CD14-positive monocyte (primary cell): ENCODE measurements around the gene TMPRSS11F. TPM values are rescaled to one million over a fixed set of nuclear protein-coding genes. Genes with fewer than 3 reads are reported as not detected.
"Not testable (repeated sequence)": the region's sequence is repeated elsewhere in the genome, so short reads cannot be mapped to it uniquely, and the experiment has no call there.

ENCODE experiments used
- DNase-seq, 3 donors: peaks; one replicate each; pipeline ENCODE4 v3.0.0-alpha.2; 2011 to 2022
- H2AFZ ChIP-seq: 2 replicates; pipeline ENCODE4 v1.6.0; 2012; ENCODE audit warnings: mild to moderate bottlenecking, low read depth, low read length, inconsistent platforms; ENCODE audit not compliant: insufficient read depth, poor library complexity, severe bottlenecking
- H3K27ac ChIP-seq, 2 donors: 1 replicate in 1 of 2; 2 replicates in 1 of 2; pipeline ENCODE4 v1.5.1; 2012 to 2013; ENCODE audit warnings: low read length in 2 of 2, control low read depth in 1 of 2, inconsistent platforms in 1 of 2, low read depth in 1 of 2, mild to moderate bottlenecking in 1 of 2
- H3K27me3 ChIP-seq, 2 donors: one replicate each; pipeline versions ENCODE4 v1.6.0 to v1.6.1; 2011 to 2013; ENCODE audit warnings: low read length in 2 of 2; ENCODE audit not compliant: control insufficient read depth in 2 of 2, insufficient read depth in 2 of 2
- H3K36me3 ChIP-seq, 2 donors: replicated peaks in 1 of 2; 1 replicate in 1 of 2; 2 replicates in 1 of 2; pipeline versions ENCODE4 v1.5.1 to v1.6.1; 2012 to 2013; ENCODE audit warnings: low read length in 2 of 2, control low read depth in 1 of 2, inconsistent platforms in 1 of 2, mild to moderate bottlenecking in 1 of 2; ENCODE audit not compliant: insufficient read depth in 2 of 2, control insufficient read depth in 1 of 2
- H3K4me1 ChIP-seq, 2 donors: 1 replicate in 1 of 2; 2 replicates in 1 of 2; pipeline versions ENCODE4 v1.5.1 to v1.6.1; 2012 to 2013; ENCODE audit warnings: low read length in 2 of 2, control low read depth in 1 of 2, inconsistent platforms in 1 of 2, mild to moderate bottlenecking in 1 of 2, moderate library complexity in 1 of 2; ENCODE audit not compliant: insufficient read depth in 2 of 2, control insufficient read depth in 1 of 2
- H3K4me2 ChIP-seq: replicated peaks from 2 replicates; pipeline ENCODE3; 2012; ENCODE audit warnings: low read length, moderate library complexity, mild to moderate bottlenecking; ENCODE audit not compliant: poor library complexity, severe bottlenecking; ENCODE audit errors: extremely low read depth
- H3K4me3 ChIP-seq, 3 experiments: fragments of 200-600 bp in 1 of 3; sonication (generic) in 1 of 3; replicated peaks in 1 of 3; 1 replicate in 2 of 3; 2 replicates in 1 of 3; pipeline ENCODE4 v1.5.1; 2011 to 2013; ENCODE audit warnings: low read length in 3 of 3, mild to moderate bottlenecking in 3 of 3, control low read depth in 2 of 3, low read depth in 2 of 3, inconsistent platforms in 1 of 3, moderate library complexity in 1 of 3
- H3K79me2 ChIP-seq: 2 replicates; pipeline ENCODE4 v1.6.0; 2012; ENCODE audit warnings: mild to moderate bottlenecking, control low read depth, inconsistent platforms, low read length, moderate library complexity; ENCODE audit not compliant: insufficient read depth
- H3K9ac ChIP-seq: 2 replicates; pipeline ENCODE4 v1.6.0; 2017; ENCODE audit warnings: low read length, mild to moderate bottlenecking; ENCODE audit not compliant: insufficient read depth, poor library complexity, severe bottlenecking
- H3K9me3 ChIP-seq, 2 donors: replicated peaks in 1 of 2; 1 replicate in 1 of 2; 2 replicates in 1 of 2; pipeline versions ENCODE4 v1.5.1 to v1.6.1; 2012 to 2013; ENCODE audit warnings: low read length in 2 of 2, control low read depth in 1 of 2; ENCODE audit not compliant: control insufficient read depth in 1 of 2, insufficient read depth in 1 of 2
- H4K20me1 ChIP-seq: 2 replicates; pipeline ENCODE4 v1.6.0; 2012; ENCODE audit warnings: mild to moderate bottlenecking, low read length, control low read depth, moderate library complexity; ENCODE audit not compliant: insufficient read depth
- H3K27ac Mint-ChIP-seq, 7 donors: one replicate each; pipeline ENCODE4 v1.8.0; 2020; ENCODE audit warnings: mild to moderate bottlenecking in 7 of 7, mixed read lengths in 7 of 7, moderate library complexity in 6 of 7, inconsistent platforms in 2 of 7
- H3K27me3 Mint-ChIP-seq, 3 donors: one replicate each; pipeline ENCODE4 v1.8.0; 2021 to 2022; ENCODE audit warnings: low read depth in 3 of 3, mild to moderate bottlenecking in 3 of 3, mixed read lengths in 3 of 3, moderate library complexity in 3 of 3, inconsistent platforms in 1 of 3
- H3K36me3 Mint-ChIP-seq, 2 donors: one replicate each; pipeline ENCODE4 v1.8.0; 2020; ENCODE audit warnings: mixed read lengths in 2 of 2, inconsistent platforms in 1 of 2, mild to moderate bottlenecking in 1 of 2
- H3K4me1 Mint-ChIP-seq: one replicate; pipeline ENCODE4 v1.8.0; 2020; ENCODE audit warnings: mild to moderate bottlenecking, mixed read lengths
- H3K4me3 Mint-ChIP-seq, 2 donors: one replicate each; pipeline ENCODE4 v1.8.0; 2020; ENCODE audit warnings: mild to moderate bottlenecking in 2 of 2, mixed read lengths in 2 of 2, moderate library complexity in 1 of 2
- H3K9me3 Mint-ChIP-seq, 7 donors: one replicate each; pipeline ENCODE4 v1.8.0; 2020 to 2022; ENCODE audit warnings: mixed read lengths in 7 of 7, mild to moderate bottlenecking in 6 of 7, moderate library complexity in 6 of 7, inconsistent platforms in 2 of 7
- CTCF ChIP-seq: fragments of 200-600 bp; IDR thresholded peaks from one replicate; pipeline ENCODE4 v1.8.0; 2022; ENCODE audit warnings: antibody characterized with exemption, mild to moderate bottlenecking
- WGBS: methylation state at CpG from one replicate; pipeline ENCODE4 v1.1.5; 2013; ENCODE audit warnings: missing lambda C conversion rate; ENCODE audit not compliant: insufficient coverage; 5-methylcytosine and 5-hydroxymethylcytosine counted together
- intact Hi-C, 2 donors: fragments of 100-400 bp; cut with micrococcal nuclease; formaldehyde crosslinking; loops; one replicate each; pipeline versions ENCODE4 v1.15.0 to v1.15.1; 2023
- polyA plus RNA-seq, 3 donors: library from polyadenylated mRNA; depleted of rRNA in 1 of 3; unstranded in 2 of 3; stranded (reverse) in 1 of 3; fragments of 300-500 nt in 2 of 3; fragments of >200 nt in 1 of 3; fragmentation: Illumina TruSeq in 2 of 3; gene quantifications; 1 replicate in 2 of 3; 2 replicates in 1 of 3; pipeline ENCODE4 v1.2.3, GENCODE V29; 2012 to 2021

The TMPRSS11F gene
- polyA plus RNA-seq, 3 donors: not detected

- no peak for DNase-seq
- no peak overlapping the region for H3K4me2 ChIP-seq
- Mint-ChIP-seq H3K27me3 (peaks cover 0 to 2% (median 1%) of the 10 kb centered on the region in 3 donors), H3K4me3 (no peak overlapping the region), H3K27ac (no peak overlapping the region), H3K4me1 (no peaks in the 10 kb centered on the region), H3K9me3 (peaks cover 0 to 2% (median 0%) of the 10 kb centered on the region in 7 donors), H3K36me3 (no peaks in the 10 kb centered on the region)
- H3K27ac ChIP-seq: no peak overlapping the region
- H2AFZ ChIP-seq: no peak overlapping the region
- H3K36me3 ChIP-seq: no peaks in the 10 kb centered on the region
- no peak overlapping the region for H3K4me3 ChIP-seq
- TF ChIP-seq CTCF: no peak
- no peaks in the 10 kb centered on the region for H4K20me1 ChIP-seq
- no peaks in the 10 kb centered on the region for H3K27me3 ChIP-seq
- no CpG with 5 or more reads among the region's 1 CpG for WGBS
- H3K9me3 ChIP-seq: no peaks in the 10 kb centered on the region
- H3K9ac ChIP-seq: no peak overlapping the region
- intact Hi-C loops: loop anchor here (5.0 to 10.0 kb wide), 3 partner anchors 302 to 432 kb away; no protein-coding TSS in a partner anchor
- no peaks in the 10 kb centered on the region for H3K79me2 ChIP-seq
- H3K4me1 ChIP-seq: no peaks in the 10 kb centered on the region
Measured at GRCh38 chr4:68176500-68176899, 46.8 kb upstream of the TMPRSS11F start.

DNA sequence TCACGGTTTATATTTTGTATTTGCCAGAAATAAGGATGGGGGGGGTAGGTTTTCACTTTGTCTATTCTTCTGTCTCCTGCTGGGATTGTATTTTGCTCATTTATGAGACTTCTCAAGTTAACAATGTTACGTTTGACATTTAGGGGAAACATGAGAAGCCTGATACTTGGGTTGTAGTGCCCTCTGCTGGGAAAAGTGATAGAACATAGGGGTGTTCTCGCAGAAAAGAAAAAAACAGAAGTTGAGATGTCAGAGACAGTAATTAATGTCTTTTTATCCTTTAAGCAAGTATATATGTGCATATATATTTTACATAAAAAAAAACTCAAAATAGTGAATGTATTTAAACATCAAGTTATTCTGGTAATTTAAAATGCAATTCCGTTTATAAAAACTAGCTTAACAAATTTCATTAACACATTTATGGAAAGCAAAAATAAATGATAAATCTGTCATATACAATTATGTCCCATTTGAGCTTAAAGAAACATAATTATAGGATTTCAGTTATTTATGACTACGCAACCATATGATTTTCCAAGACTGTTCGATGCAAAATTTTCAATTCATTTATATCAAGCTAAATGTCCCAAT, 46.0 kb upstream of the TMPRSS11F start:
- Mint-ChIP-seq H3K36me3 (no peaks in the 10 kb centered on the region), H3K4me3 (no peak overlapping the region), H3K4me1 (no peaks in the 10 kb centered on the region), H3K27me3 (peaks cover 0 to 2% (median 1%) of the 10 kb centered on the region in 3 donors), H3K27ac (no peak overlapping the region), H3K9me3 (peaks cover 0 to 2% (median 0%) of the 10 kb centered on the region in 7 donors)
- H3K27ac ChIP-seq: no peak overlapping the region
- H3K4me1 ChIP-seq: no peaks in the 10 kb centered on the region
- H3K79me2 ChIP-seq: no peaks in the 10 kb centered on the region
- H4K20me1 ChIP-seq: no peaks in the 10 kb centered on the region
- H3K27me3 ChIP-seq: no peaks in the 10 kb centered on the region
- H3K9ac ChIP-seq: no peak overlapping the region
- no peak overlapping the region for H3K4me3 ChIP-seq
- no peaks in the 10 kb centered on the region for H3K36me3 ChIP-seq
- 0% methylated on average over 1 of the region's 6 CpGs for WGBS
- intact Hi-C loops: loop anchor here (5.0 to 10.0 kb wide), 3 partner anchors 301 to 431 kb away; no protein-coding TSS in a partner anchor
- no peak overlapping the region for H3K4me2 ChIP-seq
- no peaks in the 10 kb centered on the region for H3K9me3 ChIP-seq
- no peak overlapping the region for H2AFZ ChIP-seq
- peak; percentile 15 to 40 (median 32) for DNase-seq
- peak; percentile 64 for TF ChIP-seq CTCF

DNA sequence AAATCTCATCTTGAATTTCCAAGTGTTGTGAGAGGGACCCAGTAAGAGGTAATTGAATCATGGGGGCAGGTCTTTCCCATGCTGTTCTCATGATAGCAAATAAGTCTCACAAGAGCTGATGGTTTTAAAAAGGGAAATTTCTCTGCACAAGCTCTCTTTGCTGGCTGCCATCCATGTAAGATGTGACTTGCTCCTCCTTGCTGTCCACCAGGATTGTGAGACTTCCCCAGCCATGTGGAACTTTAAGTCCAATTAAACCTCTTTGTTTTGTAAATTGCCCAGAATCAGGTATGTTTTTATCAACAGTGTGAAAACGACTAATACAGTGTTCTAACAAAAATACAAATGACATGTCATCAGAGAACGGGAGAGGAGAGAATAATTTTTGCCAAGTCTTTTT, 44.7 kb upstream of the TMPRSS11F start:
- H3K27me3 Mint-ChIP-seq, H3K4me1 ChIP-seq, H3K79me2 ChIP-seq, H3K4me2 ChIP-seq, H3K9ac ChIP-seq, H3K36me3 ChIP-seq, H4K20me1 ChIP-seq, H3K9me3 ChIP-seq, H3K27ac Mint-ChIP-seq, H2AFZ ChIP-seq, H3K4me3 Mint-ChIP-seq, DNase-seq, H3K4me3 ChIP-seq, H3K27me3 ChIP-seq, H3K27ac ChIP-seq, H3K4me1 Mint-ChIP-seq, H3K9me3 Mint-ChIP-seq, H3K36me3 Mint-ChIP-seq: not testable (repeated sequence)
- intact Hi-C loops: loop anchor here (10.0 kb wide), 2 partner anchors 300 to 430 kb away; no protein-coding TSS in a partner anchor
- no CpG with 5 or more reads among the region's 2 CpGs for WGBS
